AG04449 (cell line): Measurements from ENCODE around the gene VRK2.

Source experiments
- CTCF ChIA-PET: fragments of 350-600 bp; formaldehyde crosslinking; extraction: SDS; loops from one replicate; lab custom pipeline; 2021; ENCODE audit warnings: antibody characterized with exemption; lab: Yijun Ruan, JAX
- POLR2A ChIA-PET: fragments of 400-600, 350-600 bp; formaldehyde crosslinking; extraction: SDS; loops from one replicate; lab custom pipeline; 2020; ENCODE audit warnings: antibody characterized with exemption, inconsistent platforms; lab: Yijun Ruan, JAX
- DNase-seq: peaks from one replicate; pipeline ENCODE4 v3.0.0-alpha.2; 2010; ENCODE audit warnings: low read depth, low spot score
- H3K4me3 ChIP-seq: 2 replicates; pipeline ENCODE4 v1.5.1; 2011; ENCODE audit warnings: low read depth, mild to moderate bottlenecking, control low read depth, low read length
- CTCF ChIP-seq: IDR thresholded peaks from one replicate; pipeline ENCODE4 v1.5.1; 2011; ENCODE audit warnings: mild to moderate bottlenecking, moderate library complexity, low read length, control low read depth, inconsistent platforms; ENCODE audit not compliant: insufficient read depth; ENCODE audit errors: missing control alignments

The VRK2 gene

DNA sequence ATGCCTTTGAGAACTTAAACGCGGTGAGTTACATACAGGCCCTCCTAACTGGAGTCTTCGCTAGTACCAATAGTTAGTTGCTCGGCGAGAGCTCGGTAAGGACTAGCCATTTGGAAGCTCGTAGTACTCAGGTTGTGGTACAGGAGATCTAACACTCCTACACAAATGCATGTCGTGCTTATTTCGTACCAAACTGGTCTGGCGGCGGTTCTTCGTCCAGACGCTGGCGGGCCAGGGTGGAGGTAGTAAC lies 346 bp upstream of the VRK2 start:
- no peak for DNase-seq
- POLR2A ChIA-PET: interaction anchor here (0.6 to 1.3 kb wide), 5 partner anchors 8 to 148 kb away, joined by 3 to 5 read pairs (median 4); no protein-coding TSS in a partner anchor
- CTCF ChIA-PET: no interaction called here
- H3K4me3 ChIP-seq: peak overlapping the region; percentile 66
- no peak for TF ChIP-seq CTCF

GRCh38 chr2:58047373-58047935 lies 848 bp downstream of the VRK2 start:
- ChIA-PET CTCF (no interaction called here), POLR2A (interaction anchor here (0.8 kb wide), 1 partner anchor 106 kb away, joined by 3 read pairs; no protein-coding TSS in a partner anchor)
- TF ChIP-seq CTCF: no peak
- H3K4me3 ChIP-seq: peak overlapping the region; percentile 66
- DNase-seq: no peak

- POLR2A ChIA-PET: no interaction called here
- CTCF ChIA-PET: no interaction called here
- no peak for TF ChIP-seq CTCF
- no peak for DNase-seq
- no peak overlapping the region for H3K4me3 ChIP-seq
Observed at GRCh38 chr2:58047961-58048360, 1.4 kb downstream of the VRK2 start.

- TF ChIP-seq CTCF: no peak
- H3K4me3 ChIP-seq: no peak overlapping the region
- ChIA-PET CTCF (no interaction called here), POLR2A (no interaction called here)
- DNase-seq: no peak
Observed at GRCh38 chr2:58051445-58051844, 4.8 kb downstream of the VRK2 start.

DNA sequence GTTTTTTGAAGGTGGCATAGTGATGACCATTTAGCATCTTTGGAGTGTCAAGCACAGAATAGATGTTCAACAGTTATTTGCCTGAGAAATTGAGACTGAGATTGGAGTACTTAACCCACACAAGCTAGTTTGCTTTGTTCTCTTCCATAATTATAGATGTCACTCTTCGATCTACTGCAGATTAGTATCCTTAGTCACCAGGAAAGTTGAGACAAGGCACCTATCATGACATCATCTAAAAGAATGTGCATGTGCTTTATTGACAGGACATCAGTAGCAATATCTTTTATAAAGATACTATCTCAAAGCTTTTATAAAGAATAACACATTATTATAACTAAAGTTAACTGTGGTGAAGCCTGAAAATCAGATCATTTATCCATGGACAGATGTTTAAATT lies 6.4 kb downstream of the VRK2 start:
- TF ChIP-seq CTCF: no peak
- POLR2A ChIA-PET: no interaction called here
- H3K4me3 ChIP-seq: no peak overlapping the region
- DNase-seq: no peak
- CTCF ChIA-PET: no interaction called here

GRCh38 chr2:58054264-58054663 lies 7.7 kb downstream of the VRK2 start:
- no peak overlapping the region for H3K4me3 ChIP-seq
- TF ChIP-seq CTCF: no peak
- ChIA-PET POLR2A (interaction anchor here (1.0 kb wide), 1 partner anchor 8 kb away, joined by 5 read pairs; the partner anchor contains the start of gene VRK2), CTCF (no interaction called here)
- DNase-seq: no peak
